Epithelial cell of proximal tubule (primary cell): ENCODE measurements around the gene PIM3. TPM values are rescaled to one million over a fixed set of nuclear protein-coding genes. Genes with fewer than 3 reads are reported as not detected.

ENCODE experiments used
- DNase-seq: peaks from one replicate; pipeline ENCODE4 v3.0.0-alpha.2; 2011; ENCODE audit warnings: low read depth
- H3K4me3 ChIP-seq: 2 replicates; pipeline ENCODE4 v1.5.1; 2011; ENCODE audit warnings: low read depth, mild to moderate bottlenecking, low read length
- total RNA-seq: library from RNA; depleted of rRNA; stranded (reverse); fragments of >200 nt; gene quantifications from 2 replicates; pipeline ENCODE4 v1.2.3, GENCODE V29; 2015
- TF ChIP-seq, protein P1 (sequence below): conservative IDR thresholded peaks from 2 replicates; pipeline ENCODE4 v1.5.1; 2012; ENCODE audit warnings: low read depth, mild to moderate bottlenecking, low read length

The PIM3 gene
- total RNA-seq, 1 donor from 2014 or later = 37.5 TPM

DNA sequence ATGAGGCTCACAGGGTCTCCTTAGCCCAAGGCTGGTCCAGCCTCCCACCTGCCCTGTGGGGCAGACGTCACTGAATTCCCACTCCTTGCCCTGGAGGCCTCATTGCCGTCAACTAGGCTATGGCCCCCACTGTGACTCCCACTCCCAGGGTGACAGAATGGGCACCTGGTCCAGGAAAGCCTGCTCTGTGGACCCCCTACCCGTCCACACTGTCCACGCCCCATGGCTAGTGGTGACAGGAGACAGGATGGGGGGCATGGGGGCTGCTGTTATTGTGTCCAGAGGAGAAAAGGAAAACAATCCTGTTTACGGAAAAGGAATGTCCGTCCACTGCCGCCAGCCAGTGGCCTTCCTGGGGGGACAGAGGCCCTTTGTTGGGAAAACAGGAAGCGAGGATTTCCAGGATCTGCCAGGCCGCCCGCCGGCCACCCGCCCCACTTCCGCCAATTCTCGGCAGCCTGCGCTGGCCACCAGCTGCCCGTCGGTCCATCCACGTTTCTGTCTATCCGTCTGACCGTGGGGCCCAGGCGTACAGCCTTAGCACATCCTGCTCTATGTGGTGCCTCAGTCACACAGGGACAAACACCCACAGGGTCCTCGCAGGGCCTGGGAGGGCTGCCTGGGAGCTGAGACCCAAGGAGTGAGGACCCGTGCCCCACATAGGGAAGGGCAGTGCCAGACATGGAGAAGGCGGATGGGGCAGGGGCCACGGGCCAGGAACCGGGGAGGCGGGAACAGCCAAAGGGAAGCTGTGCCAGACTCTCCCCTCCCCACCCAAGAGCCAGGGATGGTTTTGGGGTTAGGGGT, 22.6 kb upstream of the PIM3 start:
- DNase-seq = no peak
- H3K4me3 ChIP-seq = no peak overlapping the region
- TF ChIP-seq, protein P1, sequence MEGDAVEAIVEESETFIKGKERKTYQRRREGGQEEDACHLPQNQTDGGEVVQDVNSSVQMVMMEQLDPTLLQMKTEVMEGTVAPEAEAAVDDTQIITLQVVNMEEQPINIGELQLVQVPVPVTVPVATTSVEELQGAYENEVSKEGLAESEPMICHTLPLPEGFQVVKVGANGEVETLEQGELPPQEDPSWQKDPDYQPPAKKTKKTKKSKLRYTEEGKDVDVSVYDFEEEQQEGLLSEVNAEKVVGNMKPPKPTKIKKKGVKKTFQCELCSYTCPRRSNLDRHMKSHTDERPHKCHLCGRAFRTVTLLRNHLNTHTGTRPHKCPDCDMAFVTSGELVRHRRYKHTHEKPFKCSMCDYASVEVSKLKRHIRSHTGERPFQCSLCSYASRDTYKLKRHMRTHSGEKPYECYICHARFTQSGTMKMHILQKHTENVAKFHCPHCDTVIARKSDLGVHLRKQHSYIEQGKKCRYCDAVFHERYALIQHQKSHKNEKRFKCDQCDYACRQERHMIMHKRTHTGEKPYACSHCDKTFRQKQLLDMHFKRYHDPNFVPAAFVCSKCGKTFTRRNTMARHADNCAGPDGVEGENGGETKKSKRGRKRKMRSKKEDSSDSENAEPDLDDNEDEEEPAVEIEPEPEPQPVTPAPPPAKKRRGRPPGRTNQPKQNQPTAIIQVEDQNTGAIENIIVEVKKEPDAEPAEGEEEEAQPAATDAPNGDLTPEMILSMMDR = no peak

DNA sequence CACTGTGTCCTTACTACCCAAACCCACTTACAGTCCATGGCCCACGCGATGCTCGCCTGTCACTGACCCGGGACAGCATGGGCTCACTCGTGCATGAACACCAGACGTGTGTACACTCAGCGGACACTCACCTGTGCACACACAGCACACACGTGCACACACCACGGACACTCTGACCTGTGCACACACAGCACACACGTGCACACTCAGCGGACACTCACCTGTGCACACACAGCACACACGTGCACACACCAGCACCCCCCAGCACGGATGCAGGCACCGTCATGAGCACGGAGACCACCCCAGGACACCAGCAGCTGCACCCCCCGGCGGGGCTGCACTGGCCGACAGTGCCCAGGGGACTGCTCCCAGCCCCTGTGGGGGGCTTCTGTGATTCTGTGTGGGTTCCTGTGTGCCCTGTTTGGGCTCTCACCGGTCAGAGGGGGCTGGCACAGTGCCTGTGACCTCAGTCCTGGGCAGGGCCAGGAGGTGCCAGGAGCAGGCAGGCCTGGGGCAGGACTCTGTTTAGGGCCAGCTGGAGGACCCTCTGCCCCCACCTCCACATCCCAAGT, 21.9 kb upstream of the PIM3 start:
- TF ChIP-seq, protein P1 = no peak

DNA sequence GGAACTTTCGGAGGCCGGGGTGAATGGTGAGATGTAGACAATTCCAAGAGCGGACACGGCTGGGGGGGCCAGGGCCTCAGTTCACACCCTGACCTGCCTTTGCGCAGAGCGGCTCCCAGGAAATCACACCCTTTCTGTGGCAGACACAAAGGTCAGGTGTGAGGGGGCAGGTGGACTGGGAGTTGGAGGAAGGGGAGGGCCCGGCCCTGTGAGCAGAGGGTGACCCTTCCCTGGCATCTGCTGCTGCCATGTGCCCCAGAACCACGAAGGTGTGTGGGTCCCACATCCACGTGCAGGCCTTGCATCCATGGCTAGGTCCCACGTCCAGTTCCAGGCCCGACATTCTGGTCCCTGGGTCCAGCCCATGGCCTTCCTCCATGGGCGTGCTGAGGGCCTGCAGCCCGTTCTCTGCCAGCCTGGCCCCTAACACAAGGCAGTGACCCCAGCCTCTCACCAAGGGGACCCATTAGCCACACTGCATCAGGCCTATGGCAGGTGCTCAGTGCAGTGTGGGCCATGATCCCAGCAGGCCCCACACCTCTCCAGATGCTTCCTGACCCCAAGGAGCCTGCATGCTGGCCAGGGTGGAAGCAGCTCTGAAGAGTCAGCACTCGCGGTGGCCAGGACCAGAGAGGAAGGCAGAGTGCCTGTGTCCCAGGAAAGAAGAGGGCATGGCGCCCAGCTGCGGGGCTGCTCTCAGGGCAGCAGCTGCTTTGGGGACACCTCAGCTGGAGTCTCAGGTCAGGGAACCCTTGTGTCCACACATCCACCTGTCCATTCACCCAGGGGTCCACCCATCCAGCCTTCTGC, 18.9 kb upstream of the PIM3 start:
- DNase-seq = no peak
- TF ChIP-seq, protein P1 = no peak
- no peak overlapping the region for H3K4me3 ChIP-seq

More for the DNA sequence above, 21.9 kb upstream of the PIM3 start:
- no peak overlapping the region for H3K4me3 ChIP-seq
- DNase-seq = no peak

DNA sequence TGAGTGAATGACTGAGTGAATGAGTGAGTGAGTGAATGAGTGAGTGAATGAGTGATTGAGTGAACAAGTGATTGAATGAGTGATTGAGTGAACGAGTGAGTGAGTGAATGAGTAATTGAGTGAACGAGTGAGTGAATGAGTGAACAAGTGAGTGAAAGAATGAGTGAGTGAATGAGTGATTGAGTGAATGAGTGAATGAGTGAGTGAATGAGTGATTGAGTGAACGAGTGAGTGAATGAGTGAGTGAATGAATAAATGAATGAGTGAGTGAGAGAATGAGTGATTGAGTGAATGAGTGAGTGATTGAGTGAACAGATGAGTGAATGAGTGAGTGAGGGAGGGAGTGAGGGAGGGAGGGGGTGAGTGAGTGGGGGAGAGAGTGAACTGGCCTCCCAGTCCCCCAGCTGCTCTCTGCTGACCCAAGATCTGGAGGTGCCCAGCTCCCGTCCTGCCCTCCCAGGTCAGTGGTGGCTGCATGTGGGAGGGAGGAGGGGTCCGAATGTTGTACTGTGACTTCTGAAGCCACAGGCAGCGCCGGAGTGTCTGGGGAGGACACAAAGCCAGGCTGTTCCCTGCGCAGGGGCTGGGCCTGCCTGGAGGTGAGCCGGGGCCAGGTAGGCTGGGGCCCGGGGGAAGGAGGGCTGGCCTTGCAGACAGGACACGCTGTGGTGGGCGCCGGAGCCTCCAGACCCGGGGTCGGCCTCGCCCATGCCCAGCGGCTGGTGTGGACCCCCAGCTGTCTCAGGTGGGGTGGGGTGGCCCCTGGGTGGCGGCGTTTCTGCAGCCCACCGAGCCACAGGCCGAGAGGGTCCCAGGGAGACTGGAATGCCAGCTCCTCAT, 17.8 kb upstream of the PIM3 start:
- no peak overlapping the region for H3K4me3 ChIP-seq
- TF ChIP-seq, protein P1 = no peak
- DNase-seq = no peak

DNA sequence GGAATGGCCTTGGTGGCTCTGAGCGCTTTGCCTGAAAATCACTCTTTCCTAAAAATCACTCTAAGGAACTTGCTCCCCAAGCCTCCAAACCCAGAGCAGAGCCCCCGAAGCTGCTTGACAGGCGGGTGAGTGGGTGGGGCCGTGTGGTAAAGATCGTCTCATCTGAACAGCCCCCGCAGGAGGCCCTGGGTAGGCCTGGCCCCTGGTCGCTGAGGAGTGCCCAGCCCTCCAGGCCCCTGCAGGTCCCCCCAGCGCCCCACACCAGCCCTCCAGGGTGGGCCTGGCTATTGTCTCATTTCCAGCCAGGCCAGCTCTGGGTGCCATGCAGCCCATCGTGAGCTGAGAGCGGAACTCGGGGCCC, 17.2 kb upstream of the PIM3 start:
- no peak for DNase-seq
- no peak overlapping the region for H3K4me3 ChIP-seq
- TF ChIP-seq, protein P1 = no peak

DNA sequence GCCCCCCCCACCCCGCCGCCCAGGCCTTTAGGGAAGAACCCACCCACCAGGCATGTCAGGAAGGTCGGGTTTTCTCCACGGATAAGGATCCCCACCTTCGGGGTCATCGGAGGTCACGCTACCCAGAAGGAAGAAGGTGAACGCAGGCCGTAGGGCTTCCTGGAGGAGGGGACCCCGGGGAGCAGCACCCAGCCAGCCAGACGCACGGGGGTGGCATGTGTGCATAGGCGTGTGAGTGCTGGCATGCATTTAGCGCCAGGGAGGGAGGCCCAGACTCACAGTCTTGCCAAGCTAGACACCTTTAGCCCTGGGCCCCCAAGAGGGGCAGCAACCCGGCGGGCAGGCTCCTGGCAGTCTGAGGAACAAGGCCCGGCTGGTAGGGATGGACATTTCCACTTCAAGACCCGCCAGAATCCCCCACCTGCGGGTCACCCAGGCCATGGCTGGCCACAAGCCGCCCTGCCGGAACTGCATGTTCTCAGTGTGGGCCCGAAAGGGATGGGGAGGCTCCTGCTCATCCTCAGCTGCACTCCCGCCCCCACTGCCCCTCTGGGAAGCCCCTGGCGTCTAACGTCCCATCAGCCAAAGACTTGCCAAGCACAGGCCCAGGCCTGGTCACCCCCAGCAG, 16.7 kb upstream of the PIM3 start:
- no peak overlapping the region for H3K4me3 ChIP-seq
- TF ChIP-seq, protein P1 = no peak
- DNase-seq = no peak
